HG03064 (cell line): Measurements from ENCODE around the gene KCNC2.

Source experiments
- ATAC-seq: cut with Tn5 transposase; IDR thresholded peaks from one replicate; pipeline ENCODE4 v1.9.1; 2021; ENCODE audit warnings: low read depth; ENCODE audit not compliant: unreplicated experiment

KCNC2 gene

DNA sequence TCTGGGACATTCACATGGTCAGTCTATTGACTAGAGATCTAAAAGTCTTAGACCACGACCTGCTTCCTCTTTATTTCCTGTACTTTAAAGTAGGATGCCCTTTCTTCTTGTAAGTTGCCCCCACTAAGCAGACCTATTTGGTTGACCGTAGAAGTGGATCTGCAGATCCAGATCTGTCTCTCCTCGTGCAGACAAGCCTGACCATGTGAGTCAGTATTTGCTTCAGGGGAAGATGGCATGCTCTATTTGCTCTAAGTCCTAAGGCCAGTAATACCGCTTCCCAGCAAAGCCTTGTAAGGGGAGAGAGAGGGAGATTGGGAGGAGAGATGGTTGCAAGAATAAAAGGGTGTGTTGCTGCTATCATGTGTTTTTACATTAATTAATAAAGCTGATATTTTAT, 46.8 kb downstream of the KCNC2 start:
- ATAC-seq = no peak

DNA sequence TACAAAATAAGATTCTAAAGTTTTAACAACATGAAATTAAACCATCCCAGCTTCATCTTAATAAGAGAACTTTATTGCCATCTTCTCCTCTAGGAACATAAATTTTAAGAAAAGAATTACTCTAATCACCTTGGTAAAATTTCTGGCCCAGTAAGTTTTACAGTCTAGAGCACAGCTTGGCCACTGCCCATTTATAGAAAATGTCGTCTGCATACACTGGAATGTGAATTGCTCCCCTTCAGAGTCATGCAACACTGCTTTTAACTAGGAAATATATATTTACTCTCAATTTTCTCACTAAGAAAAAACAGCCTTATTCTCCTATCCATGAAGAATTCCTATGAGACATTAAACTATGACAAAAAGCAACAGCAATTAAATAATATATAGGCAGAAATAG, 48.2 kb downstream of the KCNC2 start:
- ATAC-seq = no peak

- ATAC-seq = no peak
Measured at GRCh38 chr12:75157385-75157784, 52.3 kb downstream of the KCNC2 start.

DNA sequence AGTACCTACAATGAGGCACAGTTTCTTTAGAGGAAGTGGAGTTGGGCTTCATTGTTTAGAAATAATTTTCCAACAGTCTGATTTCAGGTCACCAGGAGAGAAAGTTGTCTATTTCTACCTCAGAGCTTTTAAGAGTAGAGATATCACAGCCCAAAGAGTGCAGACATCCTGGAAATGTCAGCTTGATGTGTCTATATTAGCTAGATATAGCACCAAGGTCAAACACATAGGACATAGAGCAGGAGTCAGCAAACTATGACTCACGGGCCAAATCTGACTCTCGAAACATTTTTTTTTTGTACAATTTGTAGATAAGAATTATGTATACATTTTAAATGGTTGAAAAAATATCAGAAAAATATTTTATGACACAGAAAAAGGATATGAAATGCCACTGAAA, 53.7 kb downstream of the KCNC2 start:
- ATAC-seq = no peak

GRCh38 chr12:75154388-75154787, 55.3 kb downstream of the KCNC2 start:
- no peak for ATAC-seq

GRCh38 chr12:75139196-75139595, 70.4 kb downstream of the KCNC2 start:
- no peak for ATAC-seq

DNA sequence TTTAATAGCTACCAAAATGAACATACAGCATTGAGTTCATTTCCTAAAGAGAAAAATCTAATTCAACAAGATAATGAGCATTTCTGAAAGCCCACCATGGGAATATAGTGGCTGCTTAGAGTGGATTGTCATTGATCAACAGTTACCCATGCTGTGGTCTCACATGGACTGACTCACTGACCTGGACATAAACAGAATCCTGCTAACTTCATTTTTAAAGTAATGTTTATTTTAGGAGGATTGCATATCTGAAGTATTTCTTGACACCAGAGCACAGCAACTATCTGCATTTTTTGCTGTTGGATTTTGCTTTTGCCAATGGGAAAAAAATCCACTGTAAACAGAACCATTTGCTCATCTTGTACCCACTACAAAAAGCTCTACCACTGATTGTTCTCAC, 71.7 kb downstream of the KCNC2 start:
- no peak for ATAC-seq

- ATAC-seq = no peak
Measured at GRCh38 chr12:75135026-75135425, 74.6 kb downstream of the KCNC2 start.

GRCh38 chr12:75130811-75131210, 78.8 kb downstream of the KCNC2 start:
- no peak for ATAC-seq

DNA sequence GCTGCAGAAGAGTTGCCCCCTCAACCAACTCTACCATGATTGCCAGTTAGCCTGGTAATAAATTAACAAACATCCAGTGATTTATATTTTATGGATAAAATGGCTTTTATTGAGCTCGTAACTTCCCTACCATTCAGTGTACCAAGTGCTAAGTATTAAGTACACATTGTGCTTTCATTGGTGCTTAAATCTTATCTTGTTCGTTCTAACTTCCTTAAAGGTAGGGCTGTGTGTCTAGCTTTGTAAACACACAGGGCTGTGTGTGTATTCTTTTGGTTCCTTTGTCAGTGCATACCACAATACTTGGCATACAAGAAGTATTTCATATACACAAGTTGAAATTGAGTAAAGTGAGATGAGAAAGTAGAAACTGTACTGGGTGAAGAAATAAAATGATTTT, 80.4 kb downstream of the KCNC2 start:
- no peak for ATAC-seq

DNA sequence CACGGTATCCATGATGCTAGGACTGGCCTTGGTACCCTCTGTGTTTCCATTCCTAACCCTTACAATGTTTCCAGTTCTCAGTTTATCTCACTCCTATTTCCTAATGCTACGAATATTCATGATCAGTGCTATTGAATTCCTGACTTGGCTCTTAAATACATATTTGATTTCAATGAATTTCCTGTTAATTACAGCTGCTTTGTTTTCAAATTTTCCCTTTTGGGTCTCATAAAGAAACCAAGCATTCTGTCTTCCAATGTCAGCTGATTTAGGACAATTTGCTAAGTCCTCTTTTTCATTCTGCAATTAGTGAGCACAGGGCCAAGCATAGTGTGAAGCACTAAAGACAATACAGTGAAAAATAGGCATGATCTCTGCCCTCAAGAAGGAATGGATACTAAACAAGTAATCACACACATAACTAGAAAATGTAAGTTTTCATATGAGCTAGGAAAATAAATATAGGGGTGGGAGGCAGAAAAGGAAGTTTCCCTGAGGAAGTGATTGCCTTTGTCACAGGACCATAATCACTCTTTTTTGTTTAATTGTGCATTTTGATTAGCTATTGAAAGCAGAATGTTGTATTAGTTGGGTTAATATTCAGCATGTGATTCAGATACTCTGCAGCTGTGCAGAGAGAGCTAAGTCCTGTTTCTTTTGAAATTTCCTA, 88.5 kb downstream of the KCNC2 start:
- ATAC-seq = no peak

DNA sequence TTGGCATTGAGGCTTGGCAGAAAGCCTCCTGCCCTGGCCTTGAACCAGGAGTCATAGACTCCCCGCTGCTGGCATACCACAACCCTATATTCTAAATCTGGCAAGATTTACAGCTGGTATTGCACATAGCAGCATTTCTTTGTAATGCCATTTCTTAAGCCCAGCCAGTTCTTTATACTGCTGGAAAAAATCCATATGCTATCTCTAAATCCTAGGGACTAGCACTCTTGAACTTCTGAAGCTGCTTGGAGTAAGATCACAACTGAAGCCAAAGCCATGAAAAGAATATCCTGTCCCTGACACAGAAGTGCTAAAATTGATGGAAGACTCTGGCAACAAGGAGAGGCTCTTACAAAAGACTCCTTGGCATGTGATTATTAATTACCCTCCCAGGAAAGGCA, 89.3 kb downstream of the KCNC2 start:
- no peak for ATAC-seq

DNA sequence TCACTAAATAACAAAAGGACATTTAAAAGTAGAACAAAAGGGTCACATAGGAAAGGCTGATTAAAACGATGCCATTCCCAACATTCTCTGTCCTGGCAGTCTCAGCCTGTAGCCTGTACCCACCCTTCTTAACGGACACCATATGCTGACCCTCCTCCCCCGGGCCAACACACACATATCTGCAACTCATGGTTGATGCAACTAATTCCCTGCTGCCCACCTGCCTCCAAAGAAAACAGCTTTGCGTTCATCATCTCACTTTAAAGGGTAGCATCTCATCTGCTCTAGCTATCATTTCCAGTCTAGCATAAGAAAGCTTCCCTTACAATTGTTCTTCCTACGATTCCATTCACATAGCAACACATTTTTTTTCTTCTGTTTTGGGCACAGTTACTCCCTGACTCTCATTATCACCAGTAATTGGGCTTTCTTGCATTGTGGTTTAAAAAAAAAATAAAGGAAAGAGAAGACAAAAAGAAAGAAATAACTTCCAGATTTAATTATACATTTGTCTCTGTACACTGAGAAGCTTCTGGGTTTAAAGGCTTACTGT, 92.9 kb downstream of the KCNC2 start:
- ATAC-seq = no peak

DNA sequence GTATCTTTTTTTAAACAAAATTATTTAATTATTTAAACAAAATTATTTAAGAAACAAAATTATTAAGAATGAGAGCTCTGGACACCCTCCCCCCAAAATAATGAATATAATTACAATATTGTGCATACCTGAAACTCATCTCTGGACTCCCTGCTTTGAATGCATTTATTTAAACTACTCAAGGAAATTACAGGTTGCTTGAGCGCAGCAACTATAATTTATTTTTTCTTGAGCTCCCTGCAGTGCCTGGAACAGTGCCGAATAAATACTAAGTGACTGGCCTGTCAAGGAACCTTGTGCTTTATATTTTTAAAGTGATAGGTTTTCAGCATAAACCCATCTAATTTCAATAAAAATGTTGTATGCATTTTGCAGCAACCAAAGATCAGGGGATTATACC, 93.9 kb downstream of the KCNC2 start:
- no peak for ATAC-seq

GRCh38 chr12:75103822-75104221, 105.8 kb downstream of the KCNC2 start:
- no peak for ATAC-seq

GRCh38 chr12:75101781-75102180, 107.9 kb downstream of the KCNC2 start:
- ATAC-seq = no peak

GRCh38 chr12:75099210-75099609, 110.4 kb downstream of the KCNC2 start:
- no peak for ATAC-seq

GRCh38 chr12:75097003-75097402, 112.6 kb downstream of the KCNC2 start:
- no peak for ATAC-seq

- ATAC-seq = no peak
Measured at GRCh38 chr12:75087654-75088053, 122.0 kb downstream of the KCNC2 start.

GRCh38 chr12:75086091-75087038, 123.3 kb downstream of the KCNC2 start:
- ATAC-seq = no peak

DNA sequence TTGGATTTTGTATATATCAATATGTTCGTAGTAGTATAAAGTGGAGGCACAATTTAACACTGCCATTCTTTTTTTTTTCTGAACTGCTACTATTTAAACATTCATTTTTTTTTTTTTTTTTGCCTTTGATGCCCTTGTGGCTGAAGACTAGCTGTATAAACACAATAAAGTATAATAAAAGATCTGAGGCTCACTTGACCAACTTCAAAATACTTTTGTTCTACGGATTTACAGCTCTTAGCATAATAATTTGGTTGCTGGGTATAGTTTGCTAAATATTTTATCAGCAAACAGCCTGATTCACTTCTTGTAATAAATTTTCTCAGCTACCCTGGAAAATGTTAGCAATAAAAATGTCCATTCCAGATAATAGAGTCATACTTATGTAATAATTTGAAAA, 128.3 kb downstream of the KCNC2 start:
- no peak for ATAC-seq

DNA sequence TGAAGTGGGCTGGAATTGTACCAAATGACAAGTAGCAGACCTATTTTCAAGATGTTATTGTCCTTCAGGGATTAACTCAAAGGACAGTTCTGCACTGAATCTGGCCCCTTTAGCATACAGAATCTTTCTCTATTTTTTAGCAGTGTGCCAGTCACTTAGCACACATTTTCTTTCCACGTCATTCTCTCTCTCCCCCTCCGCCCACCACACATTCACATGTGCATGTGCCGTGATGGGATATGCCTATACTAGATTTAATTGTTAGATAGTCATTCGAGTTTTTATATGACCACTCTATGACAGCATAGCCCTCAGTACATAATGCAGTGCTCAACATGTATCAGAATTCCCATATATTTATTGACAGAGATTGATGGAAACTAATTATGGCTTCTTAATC, 129.1 kb downstream of the KCNC2 start:
- no peak for ATAC-seq
